Brain microvascular endothelial cell (primary cell): Measurements from ENCODE around the gene ELMO1.

Experiments used
- DNase-seq: peaks from one replicate; pipeline ENCODE4 v3.0.0-alpha.2; 2020
- H3K27ac ChIP-seq: fragments of 250-450 bp; sonication (Bioruptor Pico); 2 replicates; pipeline ENCODE4 v1.5.1; 2020; ENCODE audit warnings: mild to moderate bottlenecking, moderate library complexity
- H3K27me3 ChIP-seq: fragments of 250-450 bp; sonication (Bioruptor Pico); replicated peaks from 2 replicates; pipeline ENCODE4 v1.5.1; 2020; ENCODE audit warnings: mild to moderate bottlenecking
- H3K36me3 ChIP-seq: fragments of 250-450 bp; sonication (Bioruptor Pico); replicated peaks from 2 replicates; pipeline ENCODE4 v1.5.1; 2020; ENCODE audit warnings: mild to moderate bottlenecking
- H3K4me3 ChIP-seq: 2 replicates; pipeline ENCODE4 v1.5.1; 2011; ENCODE audit warnings: low read depth, mild to moderate bottlenecking, control low read depth, low read length, moderate library complexity
- in situ Hi-C: cut with HindIII; loops from 2 replicates; pipeline ENCODE4 v1.10.0; 2017; ENCODE audit warnings: low sequenced_read_pairs, low pct_ligation_motif_present
- TF ChIP-seq, protein P1 (sequence below): IDR thresholded peaks from 2 replicates; pipeline ENCODE4 v1.5.1; 2011; ENCODE audit warnings: low read depth, mild to moderate bottlenecking, moderate library complexity, low read length, control low read depth, inconsistent platforms; ENCODE audit errors: missing control alignments

Gene ELMO1

DNA sequence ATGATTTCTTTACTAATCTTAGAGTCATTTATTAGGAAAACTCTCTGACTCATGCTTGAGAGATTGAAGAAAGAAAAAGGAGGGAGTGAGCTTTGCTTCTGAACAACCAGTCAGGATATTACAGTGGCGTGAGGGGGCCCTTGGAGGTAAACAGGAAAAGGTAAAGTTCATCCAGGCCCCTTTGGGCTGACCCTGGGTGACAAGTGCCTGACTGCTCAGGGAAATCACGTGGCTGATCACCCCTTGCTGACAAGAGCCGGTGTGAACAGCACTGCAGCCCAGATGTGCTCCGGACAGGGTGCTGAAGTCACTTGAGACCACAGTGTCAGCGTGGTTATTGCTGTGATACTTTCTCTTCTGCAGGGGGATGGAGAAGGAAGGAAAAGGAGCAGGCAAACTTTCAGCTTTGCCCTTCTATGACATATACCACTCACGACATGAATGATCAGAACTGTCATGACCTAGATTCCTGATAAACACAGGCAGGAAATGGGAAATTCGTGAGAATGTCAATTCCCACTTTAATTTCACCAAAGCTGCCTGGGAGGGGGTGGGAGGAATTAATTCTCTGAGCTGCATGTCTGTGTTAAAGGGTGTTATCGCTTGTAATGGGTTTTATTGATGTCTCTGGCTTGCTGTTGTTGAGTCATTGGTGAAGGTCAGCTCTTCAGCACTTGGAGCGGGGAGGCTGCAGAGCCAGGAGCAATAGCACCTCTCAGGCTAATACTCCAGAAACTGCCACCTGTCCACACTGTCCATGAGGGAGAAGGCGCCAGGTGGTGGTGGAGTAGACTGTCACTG, 584.6 kb downstream of the ELMO1 start:
- DNase-seq, result no peak
- in situ Hi-C loops, result no loop called here
- H3K4me3 ChIP-seq, result no peak overlapping the region
- H3K27me3 ChIP-seq, result no peaks in the 10 kb centered on the region
- TF ChIP-seq, protein P1, sequence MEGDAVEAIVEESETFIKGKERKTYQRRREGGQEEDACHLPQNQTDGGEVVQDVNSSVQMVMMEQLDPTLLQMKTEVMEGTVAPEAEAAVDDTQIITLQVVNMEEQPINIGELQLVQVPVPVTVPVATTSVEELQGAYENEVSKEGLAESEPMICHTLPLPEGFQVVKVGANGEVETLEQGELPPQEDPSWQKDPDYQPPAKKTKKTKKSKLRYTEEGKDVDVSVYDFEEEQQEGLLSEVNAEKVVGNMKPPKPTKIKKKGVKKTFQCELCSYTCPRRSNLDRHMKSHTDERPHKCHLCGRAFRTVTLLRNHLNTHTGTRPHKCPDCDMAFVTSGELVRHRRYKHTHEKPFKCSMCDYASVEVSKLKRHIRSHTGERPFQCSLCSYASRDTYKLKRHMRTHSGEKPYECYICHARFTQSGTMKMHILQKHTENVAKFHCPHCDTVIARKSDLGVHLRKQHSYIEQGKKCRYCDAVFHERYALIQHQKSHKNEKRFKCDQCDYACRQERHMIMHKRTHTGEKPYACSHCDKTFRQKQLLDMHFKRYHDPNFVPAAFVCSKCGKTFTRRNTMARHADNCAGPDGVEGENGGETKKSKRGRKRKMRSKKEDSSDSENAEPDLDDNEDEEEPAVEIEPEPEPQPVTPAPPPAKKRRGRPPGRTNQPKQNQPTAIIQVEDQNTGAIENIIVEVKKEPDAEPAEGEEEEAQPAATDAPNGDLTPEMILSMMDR, result no peak
- H3K27ac ChIP-seq, result no peak overlapping the region
- no peaks in the 10 kb centered on the region for H3K36me3 ChIP-seq

GRCh38 chr7:36862771-36863261, 585.8 kb downstream of the ELMO1 start:
- no peak overlapping the region for H3K4me3 ChIP-seq
- in situ Hi-C loops, result no loop called here
- no peaks in the 10 kb centered on the region for H3K27me3 ChIP-seq
- H3K36me3 ChIP-seq, result no peaks in the 10 kb centered on the region
- no peak overlapping the region for H3K27ac ChIP-seq
- no peak for DNase-seq
- TF ChIP-seq, protein P1, result no peak

- in situ Hi-C loops, result no loop called here
- H3K36me3 ChIP-seq, result no peaks in the 10 kb centered on the region
- TF ChIP-seq, protein P1, result no peak
Measured at GRCh38 chr7:36861656-36862055, 587.0 kb downstream of the ELMO1 start.

GRCh38 chr7:36860681-36861080, 588.0 kb downstream of the ELMO1 start:
- DNase-seq, result no peak
- in situ Hi-C loops, result no loop called here
- Histone ChIP-seq H3K4me3 (no peak overlapping the region), H3K36me3 (no peaks in the 10 kb centered on the region), H3K27ac (no peak overlapping the region), H3K27me3 (no peaks in the 10 kb centered on the region)
- TF ChIP-seq, protein P1, result no peak

More at GRCh38 chr7:36861656-36862055, 587.0 kb downstream of the ELMO1 start:
- Histone ChIP-seq H3K4me3 (no peak overlapping the region), H3K27ac (no peak overlapping the region), H3K27me3 (no peaks in the 10 kb centered on the region)
- no peak for DNase-seq

GRCh38 chr7:36855330-36855729, 593.3 kb downstream of the ELMO1 start:
- H3K27ac ChIP-seq, result no peak overlapping the region
- H3K27me3 ChIP-seq, result no peaks in the 10 kb centered on the region
- no peak for DNase-seq
- TF ChIP-seq, protein P1, result no peak
- in situ Hi-C loops, result no loop called here
- no peaks in the 10 kb centered on the region for H3K36me3 ChIP-seq
- no peak overlapping the region for H3K4me3 ChIP-seq
